ENCODE measurements around the gene ZNF793.

The ZNF793 gene

DNA sequence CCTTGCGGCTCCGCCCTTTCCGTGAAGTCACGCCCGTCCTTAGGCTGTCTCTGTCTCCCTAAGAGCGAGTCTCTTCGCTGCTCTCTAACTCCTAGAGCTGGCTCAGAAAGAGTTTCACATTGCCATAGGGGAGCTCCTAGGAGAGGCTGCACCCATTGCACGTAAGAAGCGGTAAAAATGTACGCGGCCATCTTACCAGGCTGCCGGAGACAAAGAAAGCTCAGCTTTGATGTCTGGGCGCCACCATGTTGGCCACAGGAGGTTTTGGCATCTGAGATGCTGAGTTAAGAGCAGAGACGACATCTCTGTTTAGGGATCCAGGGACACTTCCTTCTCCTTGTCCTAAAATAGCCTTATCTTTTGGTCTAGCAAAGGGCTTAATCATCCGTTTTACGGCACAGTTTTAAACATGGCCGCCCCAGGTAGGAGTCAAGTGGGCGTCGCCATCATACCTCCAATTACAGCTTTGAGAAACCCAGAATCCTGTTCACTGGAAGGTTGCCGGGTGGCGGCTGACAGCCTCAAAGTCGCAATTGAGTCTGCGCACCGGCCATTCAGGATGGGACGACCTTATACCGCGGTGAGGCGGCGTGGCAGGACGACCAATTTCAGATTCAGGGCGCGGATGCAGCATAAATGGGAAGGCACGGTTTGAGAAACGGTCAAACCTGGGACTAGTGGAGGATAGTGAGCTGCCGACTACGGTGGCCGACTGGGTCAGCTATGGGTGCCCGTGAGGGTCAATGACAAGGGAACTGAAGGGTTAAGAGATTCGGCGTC, at the start of gene ZNF793:
ZNF793 (plus strand) TSS at position 553 of the 780 bp plus-strand sequence. CDS start 16,501 bp downstream, outside the sequence.
- DNase-seq = peak; percentile 94

DNA sequence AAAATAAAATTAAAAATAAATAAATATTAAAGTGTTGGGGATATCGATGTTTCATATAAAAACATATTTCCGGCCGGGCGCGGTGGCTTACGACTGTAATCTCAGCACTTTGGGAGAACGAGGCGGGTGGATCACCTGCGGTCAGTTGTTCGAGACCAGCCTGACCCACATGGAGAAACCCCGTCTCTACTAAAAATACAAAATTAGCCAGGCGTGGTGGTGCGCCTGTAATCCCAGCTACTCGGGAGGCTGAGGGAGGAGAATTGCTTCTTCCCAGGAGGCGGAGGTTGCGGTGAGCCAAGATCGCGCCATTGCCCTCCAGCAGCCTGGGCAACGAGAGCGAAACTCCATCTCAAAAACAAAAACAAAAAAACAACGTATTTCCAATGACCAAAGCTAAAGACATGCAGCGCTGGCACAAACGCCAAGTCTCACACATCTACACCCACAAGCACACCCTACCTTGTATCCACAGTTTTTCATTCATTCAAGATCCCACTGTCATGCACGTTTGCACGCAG, 40.4 kb upstream of the ZNF793 start:
- DNase-seq = no peak

DNA sequence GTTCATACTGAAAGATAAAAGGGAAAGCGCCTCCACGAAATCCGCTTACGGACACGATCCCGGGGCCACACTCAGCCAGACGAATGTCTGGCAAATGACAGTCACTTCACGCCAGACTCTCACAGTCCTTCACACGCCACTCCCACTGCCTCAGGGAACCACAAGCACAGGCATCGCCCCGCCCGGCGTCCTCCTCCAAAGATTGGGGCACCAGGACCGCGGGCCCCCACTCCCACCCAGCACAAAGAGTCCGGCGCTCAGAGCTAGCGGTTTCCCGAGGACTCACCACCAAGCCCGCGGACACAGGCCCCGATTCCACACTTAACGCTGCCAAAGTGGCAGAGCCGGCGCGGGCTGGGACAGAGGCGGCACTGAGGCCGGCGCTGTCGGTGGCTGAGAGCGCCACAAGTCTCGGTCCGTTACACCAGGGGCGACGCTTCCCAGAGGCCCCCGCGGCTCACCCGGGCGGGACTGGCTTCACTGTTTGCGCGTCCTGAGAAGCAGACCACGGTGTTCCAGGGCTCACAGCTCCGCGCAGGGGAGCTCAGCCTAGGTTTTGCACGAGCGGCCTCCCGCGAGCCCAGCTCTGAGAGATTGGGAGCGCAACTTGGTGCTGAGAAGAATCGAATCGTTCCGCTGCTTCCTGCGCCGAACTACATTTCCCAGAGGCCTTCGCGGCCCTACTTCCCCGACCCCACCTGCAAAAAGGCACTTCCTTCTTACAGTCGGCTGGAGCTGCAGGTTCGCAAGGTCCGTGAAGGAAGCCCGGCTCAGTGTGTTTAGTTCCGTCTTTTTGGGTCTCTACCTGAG, 39.7 kb upstream of the ZNF793 start, which contains the start of gene ZNF569:
ZNF569 (minus strand) TSS at position 647 of the 810 bp plus-strand sequence. CDS start 22,523 bp downstream, outside the sequence.
- DNase-seq = peak; percentile 97

DNA sequence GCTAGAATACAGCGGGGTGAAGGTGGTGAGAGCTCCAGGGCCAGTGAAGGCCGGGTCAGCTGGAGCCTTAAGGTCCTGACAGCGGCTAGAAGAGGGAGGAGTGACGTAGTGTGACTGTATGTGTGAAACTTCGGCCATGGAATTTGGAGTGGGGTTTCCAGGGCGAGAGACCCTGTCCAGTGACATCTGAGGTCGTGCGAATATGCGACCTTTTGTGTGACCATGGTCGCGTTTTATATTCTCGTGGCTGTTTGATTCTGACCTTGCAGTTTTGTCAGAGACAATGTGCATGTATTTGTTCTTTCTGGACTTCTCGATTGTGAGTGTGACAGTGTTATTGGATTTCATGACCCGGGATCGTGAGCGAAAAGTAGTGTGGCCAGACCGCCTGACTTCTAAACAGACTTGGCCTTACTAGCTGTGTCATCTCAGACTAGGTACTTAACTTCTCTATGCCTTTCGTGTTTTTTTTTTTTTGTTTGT, 39.1 kb upstream of the ZNF793 start:
- peak; percentile 37 for DNase-seq

DNA sequence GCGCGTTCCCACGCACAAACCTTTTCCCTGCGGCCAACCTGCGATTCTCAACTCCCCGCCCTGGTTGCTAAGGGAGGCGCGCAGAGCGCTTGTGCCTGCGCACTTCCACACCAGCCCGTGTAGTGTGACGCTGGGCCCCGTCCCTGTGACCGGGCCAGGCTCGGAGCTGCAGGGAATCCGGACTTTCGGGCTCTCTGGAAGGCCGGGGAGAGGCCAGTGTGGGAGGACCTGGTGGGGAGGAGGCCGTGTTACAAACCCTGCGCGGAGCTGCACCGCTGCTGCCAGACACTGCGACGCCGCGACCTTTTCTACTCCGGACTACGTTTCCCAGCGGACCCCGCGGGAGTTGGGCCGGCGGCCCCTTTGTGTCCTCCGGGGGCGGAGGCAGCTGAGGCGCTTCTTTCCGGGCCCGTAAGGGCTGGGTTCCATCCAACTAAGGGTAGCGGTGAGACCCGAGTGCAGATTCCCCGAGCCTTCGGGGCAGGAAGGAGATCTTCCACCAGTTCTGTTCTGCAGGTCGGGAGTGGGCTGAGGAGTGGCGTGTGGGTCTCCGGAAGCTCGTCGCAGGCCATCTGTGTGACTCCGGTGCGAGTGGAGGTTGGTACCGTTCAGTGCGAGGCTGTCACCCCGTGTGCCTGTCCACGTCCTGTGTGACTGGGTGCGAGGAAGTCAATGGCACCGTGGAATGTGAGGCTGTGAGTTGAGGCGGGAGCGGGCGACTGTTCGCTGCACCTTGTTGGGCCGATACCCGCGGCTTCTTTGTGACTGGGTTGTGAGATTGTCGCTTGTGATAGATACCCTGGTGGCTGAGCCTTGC, 37.6 kb upstream of the ZNF793 start, which contains the start of gene ZNF570:
ZNF570 (plus strand) TSS at position 396 of the 817 bp plus-strand sequence. CDS start 999 bp downstream, outside the sequence.
- DNase-seq = peak; percentile 97

DNA sequence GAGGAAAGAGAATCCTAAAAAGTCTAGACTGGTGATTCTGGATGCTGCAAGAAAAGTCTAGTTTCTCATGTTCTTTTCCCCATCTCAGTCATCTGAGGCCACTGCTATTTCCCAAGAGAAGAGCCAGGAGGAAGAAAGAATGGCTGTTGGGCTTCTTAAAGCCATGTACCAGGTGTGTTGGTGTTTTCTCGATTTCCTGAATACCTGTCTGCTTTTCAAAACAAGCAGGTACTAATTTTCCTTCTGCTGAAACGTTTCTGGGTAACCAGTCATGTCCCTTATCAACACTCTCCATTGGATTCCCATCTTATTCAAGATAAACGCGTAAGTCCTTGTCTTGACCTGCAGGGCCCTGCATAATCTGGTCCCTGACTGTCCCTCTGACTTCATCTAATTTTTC, 36.5 kb upstream of the ZNF793 start:
- peak; percentile 13 for DNase-seq

DNA sequence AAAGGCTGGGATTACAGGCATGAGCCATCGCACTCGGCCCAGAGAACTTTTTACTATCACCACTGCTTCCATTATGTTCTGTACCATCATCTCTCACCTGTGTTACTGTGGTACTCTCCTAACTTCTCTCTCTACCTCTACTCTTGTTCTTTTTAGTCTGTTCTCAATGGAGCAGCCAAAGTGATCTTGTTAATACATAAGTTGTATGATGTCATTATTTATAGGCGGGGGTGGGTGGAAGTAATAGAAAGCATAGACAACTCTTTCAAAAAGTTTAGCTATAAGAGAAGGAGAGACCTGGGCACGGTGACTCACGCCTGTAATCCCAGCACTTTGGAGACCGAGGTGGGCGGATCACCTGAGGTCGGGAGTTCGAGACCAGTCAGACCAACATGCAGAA, 34.6 kb upstream of the ZNF793 start:
- DNase-seq = no peak

DNA sequence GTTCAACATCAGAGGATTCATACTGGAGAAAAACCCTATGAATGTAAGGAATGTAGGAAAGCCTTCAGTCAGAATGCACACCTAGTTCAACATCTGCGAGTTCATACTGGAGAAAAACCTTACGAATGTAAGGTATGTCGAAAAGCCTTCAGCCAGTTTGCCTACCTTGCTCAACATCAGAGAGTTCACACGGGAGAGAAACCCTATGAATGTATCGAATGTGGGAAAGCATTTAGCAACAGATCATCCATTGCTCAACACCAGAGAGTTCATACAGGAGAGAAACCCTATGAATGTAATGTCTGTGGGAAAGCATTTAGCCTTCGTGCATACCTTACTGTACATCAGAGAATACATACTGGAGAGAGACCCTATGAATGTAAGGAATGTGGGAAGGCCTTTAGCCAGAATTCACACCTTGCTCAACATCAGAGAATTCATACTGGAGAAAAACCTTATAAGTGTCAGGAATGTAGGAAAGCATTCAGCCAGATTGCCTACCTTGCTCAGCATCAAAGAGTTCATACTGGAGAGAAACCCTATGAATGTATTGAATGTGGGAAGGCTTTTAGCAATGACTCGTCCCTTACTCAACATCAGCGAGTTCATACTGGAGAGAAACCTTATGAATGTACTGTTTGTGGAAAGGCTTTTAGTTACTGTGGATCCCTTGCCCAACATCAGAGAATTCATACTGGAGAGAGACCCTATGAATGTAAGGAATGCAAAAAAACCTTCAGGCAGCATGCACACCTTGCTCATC, 22.2 kb upstream of the ZNF793 start:
- no peak for DNase-seq

DNA sequence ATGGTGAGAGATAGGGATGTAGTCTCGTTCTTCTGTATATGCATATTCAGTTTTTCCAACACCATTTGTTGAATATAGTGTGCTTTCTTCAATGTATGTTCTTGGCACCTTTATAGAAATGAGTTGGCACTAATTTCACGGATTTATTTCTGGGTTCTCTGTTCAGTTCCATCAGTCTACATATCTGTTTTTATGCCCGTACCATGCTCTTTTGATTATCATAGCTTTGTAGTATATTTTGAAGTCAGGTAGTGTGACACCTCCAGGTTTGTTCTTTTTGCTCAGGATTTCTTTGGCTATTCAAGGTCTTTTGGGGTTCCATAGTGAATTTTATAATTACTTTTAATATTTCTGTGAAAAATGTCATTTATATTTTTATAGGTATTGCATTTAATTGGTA, 14.5 kb upstream of the ZNF793 start:
- no peak for DNase-seq

DNA sequence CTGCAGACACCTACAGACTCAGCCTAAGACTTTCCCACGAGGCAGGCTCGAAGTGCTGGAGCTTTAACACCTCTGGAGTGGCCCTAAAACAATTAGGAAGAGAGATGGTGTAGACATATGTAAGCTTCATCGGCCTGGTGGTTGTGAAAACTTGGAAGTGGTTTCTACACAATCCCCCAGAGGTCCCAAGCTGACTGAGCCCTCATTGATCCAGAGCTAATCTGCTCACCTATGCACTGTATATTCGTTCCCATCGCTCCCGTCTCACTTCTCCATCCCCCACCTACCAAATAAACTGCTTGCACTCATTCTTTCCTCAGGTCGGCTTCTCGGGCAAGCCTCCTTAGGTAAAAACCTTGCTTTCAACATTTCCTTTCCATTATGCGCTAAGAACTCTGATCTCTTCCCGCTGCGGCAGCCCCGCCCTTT, 767 bp upstream of the ZNF793 start:
- DNase-seq = no peak

DNA sequence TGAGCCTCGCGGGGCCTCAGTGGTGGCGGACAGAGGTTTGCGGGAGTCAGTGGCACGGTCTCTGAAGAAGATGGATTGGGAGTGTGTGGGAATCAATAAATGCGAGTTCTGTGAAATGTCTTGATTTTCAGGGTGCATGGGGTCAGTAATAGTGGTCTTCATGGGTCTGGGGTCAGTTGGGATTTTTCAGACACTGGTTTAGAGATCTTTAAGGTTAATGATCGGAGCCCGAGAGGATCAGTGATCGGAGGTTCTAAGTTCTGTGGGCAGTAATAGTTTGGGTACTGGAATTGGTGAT, 377 bp downstream of the ZNF793 start:
- no peak for DNase-seq

DNA sequence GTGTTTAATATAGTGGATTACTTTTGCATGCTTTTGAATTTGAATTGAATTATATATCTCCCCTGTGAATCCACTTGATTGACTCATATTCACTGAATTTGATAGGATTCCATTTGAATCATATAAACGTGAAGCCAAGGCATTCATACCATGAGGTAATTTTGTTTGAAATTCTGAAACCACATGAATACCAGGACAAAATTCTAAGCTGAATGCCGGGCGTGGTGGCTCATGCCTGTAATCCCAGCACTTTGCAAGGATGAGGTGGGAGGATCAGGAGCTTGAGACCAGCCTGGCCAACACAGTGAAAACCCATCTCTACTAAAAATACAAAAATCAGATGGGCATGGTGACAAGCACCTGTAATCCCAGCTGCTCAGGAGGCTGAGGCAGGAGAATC, 4.4 kb downstream of the ZNF793 start:
- no peak for DNase-seq

DNA sequence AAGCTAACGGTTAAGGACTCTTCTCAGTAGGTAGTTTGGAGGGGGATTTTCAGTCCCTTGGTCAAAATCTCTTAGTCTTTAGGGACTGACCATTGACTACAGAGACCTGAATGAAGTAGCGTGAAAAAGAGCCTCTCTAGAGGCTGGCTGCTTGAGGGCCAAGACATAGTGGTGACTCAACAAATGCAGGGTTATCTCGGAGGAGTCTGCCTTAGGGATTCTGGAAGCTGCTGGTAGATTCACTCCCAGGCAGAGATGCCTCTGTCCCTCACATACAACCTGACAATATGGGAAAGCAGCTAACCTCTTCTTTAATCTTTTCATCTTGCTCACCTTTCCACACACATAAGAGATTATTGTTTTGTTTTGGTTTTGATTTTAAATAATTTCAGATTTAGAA, 5.1 kb downstream of the ZNF793 start:
- DNase-seq = no peak

DNA sequence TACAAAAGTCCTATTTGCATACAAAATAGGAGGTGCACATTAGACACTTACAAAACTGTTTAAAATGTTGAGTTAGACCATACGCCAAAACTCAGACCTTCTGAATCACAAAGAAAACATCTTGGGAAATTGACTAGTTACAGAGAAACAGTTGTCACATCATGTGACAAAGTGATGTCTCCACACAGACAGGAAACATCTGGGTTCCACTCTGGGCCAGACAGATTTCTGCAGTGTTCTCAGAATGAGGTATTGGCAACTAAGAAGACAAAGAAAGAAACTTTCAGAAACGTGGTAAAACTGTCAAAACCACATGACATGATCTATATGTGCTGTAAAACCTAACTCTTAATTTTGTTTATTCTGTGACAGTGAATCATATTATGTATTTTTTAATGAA, 6.7 kb downstream of the ZNF793 start:
- no peak for DNase-seq

DNA sequence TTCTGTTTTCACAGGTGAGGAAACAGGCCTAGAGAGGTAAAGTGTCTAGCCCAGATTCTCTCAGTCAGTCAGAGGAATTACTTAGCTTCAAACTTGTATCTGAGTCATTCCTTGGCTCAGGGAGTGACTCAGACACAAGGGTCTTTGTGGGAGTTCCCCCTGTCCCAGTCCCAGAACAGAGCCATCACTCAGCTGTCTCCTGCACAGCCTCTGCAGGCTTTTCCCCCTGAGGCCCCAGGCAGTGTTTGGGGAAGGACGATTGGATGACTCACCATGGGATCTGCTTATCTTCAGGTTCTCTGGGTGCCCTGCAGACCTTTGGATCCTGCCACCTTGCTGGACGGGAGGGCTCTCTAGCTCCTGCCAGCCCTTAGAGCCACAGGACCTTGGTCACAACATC, 13.2 kb downstream of the ZNF793 start:
- no peak for DNase-seq

DNA sequence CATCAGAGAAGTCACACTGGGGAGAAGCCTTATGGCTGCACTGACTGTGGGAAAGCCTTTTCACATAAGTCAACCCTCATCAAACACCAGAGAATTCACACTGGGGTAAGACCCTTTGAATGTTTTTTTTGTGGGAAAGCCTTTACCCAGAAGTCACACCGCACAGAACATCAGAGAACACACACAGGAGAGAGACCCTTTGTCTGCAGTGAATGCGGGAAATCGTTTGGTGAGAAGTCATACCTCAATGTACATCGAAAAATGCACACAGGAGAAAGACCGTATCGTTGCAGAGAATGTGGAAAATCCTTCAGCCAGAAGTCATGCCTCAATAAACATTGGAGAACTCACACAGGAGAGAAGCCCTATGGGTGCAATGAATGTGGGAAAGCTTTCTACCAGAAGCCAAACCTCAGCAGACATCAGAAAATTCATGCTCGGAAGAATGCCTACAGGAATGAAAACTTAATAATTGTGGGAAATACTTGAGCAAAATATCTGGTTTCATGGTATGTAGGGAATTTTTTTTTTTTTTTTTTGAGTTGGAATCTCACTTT, 30.7 kb downstream of the ZNF793 start:
- no peak for DNase-seq

DNA sequence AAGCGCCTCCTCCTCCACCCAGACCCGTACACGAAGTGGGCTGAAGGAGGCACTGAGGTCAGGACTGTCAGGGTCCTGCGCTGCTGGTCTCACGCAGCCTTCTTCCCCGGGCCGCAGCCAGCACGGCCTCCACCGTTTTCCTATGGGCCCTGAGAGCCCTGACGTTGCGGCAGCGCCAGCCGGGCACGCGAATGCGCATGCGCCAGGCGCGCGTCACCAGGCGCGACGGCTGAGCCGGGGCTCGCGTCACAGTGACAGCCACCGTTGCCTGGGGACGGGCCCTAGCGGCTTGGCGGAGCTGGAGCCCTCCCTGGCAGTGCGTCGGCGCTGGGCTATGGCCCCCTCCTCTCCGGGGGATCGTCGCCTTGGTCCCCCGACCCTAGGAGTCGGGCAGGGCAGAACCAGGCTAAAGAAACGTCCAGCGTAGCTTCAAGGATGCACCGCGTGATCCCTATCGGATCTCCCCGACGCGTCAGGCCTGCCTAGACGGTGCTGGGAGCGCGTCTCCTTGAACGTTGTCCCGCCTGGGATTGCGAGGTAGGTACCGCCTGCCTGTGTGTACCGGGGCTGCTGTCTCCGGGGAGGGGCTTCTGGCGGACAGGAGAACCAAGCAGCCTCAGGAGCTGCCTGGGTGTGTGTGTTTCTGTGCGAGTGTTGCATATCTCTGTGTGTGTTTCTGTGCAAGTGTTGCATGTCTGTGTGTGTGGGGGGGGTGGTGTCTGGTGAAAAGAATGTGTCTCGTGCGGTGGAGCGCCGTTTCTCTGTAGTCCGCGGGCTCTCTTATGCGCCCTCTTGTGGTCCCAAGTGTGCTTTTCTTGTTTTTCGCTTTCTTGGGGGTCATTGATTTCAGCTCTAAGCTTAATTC, 44.6 kb downstream of the ZNF793 start:
- DNase-seq = no peak

DNA sequence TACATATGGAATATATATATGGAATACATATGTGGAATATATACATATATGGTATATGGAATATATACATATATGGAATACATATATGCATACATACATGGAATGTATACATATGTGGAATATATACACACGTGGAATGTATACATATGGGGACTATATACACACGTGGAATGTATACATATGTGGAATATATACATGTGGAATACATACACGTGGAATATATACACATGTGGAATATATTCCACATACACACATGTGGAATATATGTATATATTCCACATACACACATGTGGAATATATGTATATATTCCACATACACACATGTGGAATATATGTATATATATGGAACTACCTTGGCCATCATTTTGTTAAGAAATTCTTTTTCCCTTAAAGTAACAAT, 56.8 kb downstream of the ZNF793 start:
- DNase-seq = no peak

DNA sequence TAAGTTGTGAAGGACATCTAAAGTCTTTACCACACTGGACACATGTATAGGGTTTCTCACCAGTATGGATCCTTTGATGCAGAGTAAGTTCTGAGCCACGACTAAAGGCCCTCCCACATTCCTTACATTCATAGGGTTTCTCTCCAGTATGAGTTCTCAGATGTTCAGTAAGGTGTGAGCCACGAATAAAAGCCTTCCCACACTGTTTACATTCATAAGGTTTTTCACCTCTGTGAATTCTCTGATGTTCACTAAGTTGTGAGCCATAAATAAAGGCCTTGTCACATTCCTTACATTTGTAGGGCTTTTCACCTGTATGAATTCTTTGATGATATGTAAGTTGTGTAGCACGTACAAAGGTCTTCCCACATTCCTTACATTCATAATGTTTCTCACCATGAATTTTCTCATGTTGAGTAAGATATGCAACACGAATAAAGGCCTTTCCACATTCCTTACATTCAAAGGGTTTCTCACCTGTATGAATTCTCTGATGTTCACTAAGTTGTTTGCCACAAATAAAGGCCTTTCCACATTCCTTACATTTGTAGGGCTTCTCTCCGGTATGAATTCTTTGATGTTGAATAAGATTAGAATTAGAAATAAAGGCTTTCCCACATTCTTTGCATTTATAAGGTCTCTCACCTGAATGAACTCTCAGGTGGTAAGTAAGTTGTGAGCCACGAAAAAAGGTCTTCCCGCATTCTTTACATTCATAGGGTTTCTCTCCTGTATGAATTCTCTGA, 58.1 kb downstream of the ZNF793 start:
- no peak for DNase-seq

DNA sequence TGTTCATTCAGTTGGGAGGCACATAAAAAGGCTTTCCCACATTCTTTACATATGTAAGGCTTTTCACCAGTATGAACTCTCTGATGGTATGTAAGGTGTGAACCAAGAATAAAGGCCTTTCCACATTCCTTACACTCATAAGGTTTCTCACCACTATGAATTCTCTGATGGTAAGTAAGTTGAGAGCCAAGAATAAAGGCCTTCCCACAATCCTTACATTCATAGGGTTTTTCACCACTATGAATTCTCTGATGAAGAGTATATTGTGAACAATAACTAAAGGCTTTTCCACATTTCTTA, 58.6 kb downstream of the ZNF793 start:
- DNase-seq = no peak

All from NCI-H69 (cell line).